ENCODE results near the gene TNFAIP1.
"Not testable (repeated sequence)": the region's sequence is repeated elsewhere in the genome, so short reads cannot be mapped to it uniquely, and the experiment has no call there.

Gene TNFAIP1

DNA sequence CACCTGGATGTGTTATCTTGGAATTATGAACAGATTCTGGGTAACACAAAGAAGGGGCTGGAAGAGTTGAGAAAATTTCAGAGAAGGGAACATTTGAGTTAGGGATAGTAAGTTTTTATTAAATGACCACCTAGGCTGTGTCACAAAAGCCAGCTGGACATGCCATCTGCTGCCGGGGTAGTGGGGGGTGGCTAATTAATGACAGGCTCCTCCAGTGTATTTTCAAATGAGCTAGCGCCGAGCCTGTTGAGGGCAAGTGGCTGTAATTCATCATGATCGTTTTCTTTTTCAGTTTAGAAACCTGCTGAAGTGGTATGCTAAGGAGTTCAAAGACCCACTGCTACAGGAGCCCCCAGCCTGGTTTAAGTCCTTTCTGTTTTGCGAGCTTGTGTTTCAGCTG, 10.3 kb upstream of the TNFAIP1 start:
- peak; percentile 55 for FAIRE-seq

DNA sequence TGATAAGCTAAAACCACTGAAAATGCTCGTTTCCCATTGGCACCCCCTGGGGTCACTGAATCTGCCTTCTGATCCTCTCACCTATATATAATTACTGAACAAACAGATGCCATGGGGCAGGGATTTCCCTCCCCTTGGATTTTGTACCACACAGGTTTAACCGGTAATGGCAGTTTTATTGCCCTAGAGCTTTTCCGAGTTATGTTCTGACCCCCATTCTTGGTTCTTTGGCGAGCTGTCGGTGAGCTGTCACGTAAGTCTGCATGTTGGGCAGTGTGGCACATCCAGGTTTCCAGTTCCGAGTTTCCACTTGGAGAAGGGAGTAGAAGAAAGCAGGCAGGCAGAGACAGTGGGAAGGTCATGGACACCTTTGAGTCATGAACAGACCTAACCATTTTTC, 9.4 kb upstream of the TNFAIP1 start:
- no peak for FAIRE-seq

DNA sequence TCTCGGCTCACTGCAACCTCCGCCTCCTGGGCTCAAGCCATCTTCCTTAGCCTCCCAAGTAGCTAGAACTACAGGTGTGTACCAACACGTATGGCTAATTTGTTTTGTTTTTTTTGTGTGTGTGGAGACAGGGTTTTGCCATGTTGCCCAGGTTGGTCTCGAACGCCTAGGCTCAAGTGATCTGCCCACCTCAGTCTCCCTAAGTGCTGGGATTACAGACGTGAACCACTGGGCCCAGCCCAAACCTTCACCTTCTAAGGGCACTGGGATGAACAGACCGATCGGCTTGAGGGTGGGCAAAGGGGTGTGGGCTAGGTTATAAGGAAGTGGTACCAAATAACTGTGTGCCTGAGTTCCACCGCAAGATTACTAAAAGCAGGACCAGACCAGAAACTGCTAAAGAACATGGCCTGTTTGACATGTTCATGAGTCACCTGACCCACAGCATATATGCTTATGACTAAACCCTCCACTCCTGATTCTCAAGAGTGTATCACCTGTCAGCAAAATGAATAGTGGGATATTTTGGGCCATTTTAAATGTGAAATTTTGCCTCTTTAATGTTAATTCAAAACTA, 8.4 kb upstream of the TNFAIP1 start:
- no peak for FAIRE-seq

DNA sequence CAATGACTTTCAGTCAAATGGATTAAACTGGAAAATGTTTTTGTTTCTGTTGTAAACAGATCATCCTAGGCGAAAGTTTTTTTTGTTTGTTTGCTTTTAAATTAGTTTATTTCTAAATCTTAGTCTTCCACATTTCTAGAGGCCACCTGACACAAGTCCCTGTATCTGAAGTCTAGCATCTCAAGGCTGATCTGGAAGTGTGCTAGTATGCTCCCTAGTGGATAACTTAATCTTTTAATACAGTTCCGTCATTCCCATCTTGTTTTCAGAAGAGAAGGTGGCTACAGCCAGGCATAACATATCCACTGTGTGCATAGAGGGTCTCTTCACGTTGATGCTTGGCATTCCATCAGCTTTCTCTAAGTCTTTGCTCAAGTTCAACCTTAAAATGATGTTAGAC, 7.9 kb upstream of the TNFAIP1 start:
- no peak for FAIRE-seq

DNA sequence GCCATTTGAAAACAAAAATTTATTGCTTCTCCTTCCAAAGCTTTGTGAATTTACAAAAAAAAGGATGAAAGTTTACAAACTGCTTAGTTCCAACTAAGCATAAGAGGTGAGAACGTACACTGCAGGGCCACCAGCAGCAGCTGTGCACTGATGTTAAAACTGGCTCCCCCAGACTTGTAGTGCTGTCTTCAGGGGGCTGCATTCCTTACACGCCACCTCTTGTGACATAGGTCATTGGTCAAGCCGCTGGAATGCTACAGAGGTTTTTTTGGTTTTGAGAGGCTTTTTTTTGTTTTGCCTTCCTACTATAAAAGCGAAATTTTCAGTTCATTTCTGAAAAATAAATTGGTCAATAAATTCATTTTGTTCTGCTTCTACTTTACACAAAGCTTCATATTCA, 7.2 kb upstream of the TNFAIP1 start:
- no peak for FAIRE-seq

DNA sequence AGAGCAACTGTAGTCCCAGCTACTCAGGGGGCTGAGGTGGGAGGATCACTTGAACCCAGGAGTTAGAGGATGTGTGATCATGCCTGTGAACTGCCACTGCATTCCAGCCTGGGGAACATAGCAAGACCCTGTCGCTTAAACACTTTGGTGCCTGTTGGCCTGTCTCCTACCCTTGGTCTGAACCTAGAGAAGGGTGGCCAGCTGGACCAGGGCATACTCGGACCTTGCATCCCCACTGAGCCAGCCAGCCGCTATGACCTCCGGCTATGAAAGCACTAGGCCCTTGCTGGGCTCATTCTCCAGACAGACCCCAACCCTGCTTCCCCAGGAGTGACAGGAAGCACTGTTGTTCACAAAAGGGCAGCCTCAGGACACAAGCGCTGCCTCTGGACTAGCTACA, 4.9 kb upstream of the TNFAIP1 start:
- no peak for FAIRE-seq

DNA sequence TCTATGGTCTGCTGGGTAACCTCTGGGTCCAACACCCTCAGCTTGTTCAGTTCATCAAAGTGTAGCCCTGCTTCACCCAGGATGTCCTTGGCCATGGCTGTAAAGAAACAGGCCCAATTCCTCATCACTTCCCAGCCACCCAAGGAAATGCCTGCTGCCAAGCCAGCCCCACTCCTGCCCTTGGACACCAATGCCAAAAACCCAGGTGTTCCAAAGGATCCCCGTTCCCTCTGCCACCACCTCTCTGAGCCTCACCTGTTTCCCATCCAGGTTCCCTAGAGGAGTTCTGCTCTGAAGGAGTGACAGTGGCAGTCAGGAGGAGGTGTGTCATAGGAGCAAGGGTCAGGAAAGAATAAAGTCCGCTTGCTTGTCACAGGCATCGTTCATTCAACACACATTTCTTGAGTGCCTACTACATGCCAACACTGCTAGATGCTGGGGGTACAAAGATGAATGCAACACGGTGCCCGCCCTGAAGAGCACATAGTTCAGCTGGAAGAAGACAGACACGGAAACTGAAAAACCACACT, 3.6 kb upstream of the TNFAIP1 start:
- no peak for FAIRE-seq

DNA sequence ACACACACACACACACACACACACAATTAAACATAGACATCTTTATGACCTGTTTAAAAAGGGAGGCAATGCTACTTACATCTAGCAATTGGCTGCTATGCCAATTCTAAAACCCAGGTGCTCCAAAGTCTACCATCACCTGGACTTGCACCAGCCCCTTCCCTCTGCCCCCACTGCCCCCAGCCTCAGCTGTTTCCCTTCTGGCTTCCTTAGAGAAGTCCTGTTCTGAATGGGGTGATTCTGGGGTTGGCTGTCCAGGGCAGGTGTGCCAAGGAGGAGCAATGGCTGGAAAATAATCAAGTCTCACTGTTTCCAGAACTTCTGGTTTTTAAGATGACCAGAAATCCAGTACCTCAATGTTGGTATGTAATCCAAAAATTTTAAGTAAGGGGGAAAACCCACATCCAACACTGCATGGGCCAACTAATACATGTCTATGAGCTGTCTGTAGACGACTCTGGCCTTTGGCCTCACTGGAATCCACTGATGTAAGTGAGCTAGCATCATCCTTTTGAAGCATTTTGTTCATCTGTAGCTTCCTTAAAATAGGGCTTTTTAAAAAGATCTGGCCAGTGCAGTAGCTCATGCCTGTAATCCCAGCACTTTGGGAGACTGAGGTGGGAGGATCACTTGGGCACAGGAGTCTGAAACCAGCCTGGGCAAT, 2.3 kb upstream of the TNFAIP1 start:
- FAIRE-seq: no peak

DNA sequence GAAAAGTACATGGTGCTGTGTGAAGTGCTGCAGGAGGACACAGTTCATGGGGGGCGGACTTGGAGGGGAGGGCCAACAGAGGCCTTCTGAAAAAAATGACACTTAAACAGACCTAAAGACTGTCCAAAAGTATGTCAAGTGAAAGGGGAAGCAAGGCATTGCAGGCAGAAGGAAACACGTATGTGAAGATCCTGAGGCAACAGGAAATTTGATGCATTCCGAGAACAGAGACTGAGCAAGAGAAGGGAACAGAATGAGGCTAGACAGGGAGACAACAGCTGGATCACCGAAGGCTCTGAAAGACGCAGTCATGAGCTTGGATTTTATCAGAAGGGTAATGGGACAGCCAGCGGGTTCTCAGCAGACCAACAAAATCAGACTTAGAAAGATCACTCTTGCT, 1.4 kb upstream of the TNFAIP1 start:
- FAIRE-seq: no peak

DNA sequence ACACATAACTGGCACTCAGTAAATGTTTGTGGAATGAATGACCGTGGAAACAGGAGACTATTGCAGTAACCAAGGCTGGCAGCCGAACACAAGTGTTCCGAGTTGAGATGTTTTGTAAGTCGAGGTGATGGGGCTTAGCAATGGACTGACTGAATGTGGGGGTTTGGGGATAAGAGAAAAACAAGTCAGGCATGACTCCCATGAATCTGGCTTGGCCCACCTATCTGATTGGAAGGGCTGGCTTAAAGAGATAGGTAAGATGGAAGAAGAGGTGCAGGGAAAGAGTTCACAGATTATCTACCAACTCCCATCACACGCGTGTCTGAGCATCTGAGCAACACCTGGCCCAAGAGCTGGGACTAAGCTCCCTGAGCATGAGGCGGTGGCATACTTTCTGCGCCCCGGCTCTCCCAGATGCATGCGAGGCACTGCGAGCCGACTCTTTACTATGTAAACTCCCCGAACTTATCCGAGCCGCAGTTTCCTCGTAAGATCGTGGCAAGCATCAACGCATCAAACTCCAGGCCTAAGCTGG, 828 bp upstream of the TNFAIP1 start:
- FAIRE-seq: no peak

DNA sequence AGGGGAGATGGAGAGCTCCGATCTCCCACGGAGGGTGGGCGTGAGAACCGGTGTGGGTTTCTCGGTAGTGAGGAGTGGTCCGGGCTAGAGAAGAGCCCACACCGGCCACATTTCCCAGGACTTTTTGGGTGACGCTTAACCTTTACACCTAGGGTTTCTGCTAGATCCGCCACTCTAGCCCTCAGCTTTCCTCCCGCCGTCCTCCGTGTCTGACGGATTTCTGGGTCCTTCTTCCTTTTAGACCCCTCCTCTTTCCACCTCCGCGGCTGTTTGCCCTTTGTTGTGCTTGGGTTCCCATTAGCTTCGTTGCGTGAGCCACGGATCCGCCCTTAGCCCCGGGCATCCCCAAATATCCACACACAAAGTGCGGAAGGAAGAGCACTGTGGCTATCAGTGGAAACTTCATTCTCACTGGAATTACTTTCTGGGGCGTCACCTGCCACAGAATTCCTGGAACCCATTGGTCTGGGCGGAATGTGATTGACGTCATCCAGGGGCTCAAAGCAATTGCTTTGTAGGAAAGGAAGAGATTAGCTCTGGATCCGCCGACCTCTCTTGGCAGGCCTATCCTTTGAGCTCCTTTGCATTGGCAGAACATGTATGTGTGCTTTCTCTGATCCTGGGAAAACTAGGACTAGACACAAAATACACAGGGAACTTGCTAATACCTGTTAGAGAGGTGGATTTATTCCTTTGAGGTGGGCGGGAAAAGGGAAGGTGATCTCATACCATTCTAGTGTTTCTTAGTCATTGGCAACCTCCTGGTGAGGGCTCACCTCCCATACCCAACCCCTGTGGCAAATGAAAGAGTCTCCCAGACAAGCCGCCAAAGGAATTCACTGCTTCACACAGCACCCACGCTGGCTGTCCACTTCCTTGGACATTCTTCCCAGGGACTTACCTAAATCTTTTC, 654 bp downstream of the TNFAIP1 start:
- FAIRE-seq: no peak

DNA sequence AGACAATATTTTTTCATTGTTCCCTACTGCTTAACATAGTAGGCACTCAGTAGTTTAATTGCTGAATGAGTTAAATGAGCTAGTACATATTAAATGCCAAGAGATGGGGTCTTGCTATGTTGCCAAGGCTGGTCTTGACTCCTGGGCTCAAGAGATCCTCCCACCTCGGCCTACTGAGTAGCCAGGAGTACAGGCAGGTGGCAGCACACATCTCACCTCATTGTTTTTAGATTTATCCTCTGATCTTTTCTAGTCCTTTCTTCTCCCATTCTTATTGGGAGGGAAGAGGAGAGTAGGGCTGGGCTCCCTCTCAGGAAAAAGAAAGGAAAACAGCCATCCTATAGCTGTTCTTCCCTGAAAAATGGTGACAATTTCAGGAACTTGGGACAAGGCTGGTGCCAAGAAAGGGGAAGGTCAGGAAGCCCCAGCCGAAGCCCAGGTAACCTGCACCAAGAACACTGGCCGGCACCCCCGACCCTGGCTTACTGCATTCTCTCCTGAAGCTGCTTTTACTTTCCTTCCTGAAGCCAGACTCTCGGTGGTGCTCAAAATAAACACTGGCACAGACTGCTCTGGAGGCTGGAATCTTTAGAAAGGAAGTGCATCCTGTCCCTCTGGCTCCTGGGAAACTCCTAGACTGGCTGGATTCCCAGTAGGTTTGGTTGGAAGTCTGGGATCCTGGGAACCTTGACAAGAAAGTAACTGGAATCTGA, 2.7 kb downstream of the TNFAIP1 start:
- FAIRE-seq: no peak

DNA sequence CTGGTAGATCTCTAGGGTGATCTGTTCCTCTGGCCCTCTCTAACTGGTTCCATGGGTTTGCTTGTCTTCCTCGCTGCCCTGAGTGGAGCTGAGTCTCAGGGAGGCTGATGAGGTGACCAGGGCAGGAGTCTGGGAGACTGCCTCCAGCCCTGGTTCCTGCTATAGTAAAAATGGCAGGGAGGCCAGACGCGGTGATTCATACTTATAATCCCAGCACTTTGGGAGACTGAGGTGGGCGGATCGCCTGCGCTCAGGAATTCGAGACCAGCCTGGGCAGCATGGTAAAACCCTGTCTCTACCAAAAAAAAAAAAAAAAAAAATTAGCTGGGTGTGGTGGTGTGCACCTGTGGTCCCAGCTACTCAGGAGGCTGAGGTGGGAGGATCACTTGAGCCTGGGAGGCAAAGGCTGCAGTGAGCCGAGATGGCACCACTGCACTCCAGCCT, 3.2 kb downstream of the TNFAIP1 start:
- FAIRE-seq: not testable (repeated sequence)

DNA sequence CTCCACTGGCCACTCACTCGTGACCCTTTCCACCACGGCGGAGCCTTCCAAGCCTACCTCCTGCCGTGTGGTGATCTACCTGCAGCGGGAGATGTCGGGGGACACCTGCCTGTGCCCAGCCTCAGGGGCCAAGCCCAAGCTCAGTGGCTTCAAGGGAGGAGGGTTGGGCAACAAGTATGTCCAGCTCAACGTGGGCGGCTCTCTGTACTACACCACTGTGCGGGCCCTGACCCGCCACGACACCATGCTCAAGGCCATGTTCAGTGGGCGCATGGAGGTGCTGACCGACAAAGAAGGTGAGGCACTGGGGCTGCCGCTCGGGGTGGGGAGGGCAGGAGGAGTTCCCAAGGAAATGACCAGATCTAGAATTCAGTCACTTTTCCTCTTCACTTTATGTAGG, 3.9 kb downstream of the TNFAIP1 start:
- no peak for FAIRE-seq

DNA sequence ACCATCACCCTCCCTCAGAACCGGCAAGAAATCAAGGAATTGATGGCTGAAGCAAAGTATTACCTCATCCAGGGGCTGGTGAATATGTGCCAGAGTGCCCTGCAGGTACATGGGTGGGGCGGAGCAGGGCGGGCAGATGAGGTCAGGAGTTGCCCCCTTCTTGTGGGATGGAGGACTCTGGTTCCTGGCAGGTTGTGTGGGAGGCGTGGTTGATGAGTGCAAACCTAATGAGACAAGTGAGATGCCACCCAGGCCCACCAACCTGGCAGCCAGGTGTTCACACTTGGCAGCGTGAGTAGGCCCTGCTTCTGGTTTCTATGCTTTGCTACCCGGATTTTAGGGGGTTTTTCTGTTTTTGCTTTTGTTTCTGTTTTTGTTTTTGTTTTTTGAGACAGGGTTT, 4.8 kb downstream of the TNFAIP1 start:
- FAIRE-seq: no peak

DNA sequence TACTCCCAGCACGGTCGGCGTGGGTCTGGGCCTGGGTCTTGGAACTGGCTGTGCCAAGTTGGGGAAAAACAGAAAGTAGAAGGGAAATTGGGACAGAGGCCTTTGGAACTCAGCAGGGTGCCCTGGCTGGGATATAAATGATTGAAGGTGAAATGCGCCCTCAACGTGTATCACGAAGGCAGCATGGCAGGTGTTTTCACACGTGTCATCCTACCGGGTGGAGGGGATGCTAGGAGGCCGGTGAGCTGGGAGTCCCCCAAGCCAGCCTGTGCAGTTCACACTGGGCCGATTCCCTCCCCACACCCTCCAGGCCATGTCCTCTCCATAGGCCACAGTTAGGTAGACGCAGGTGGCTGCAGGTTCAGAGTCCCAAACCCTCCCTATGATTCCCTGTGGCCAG, 6.0 kb downstream of the TNFAIP1 start:
- no peak for FAIRE-seq

DNA sequence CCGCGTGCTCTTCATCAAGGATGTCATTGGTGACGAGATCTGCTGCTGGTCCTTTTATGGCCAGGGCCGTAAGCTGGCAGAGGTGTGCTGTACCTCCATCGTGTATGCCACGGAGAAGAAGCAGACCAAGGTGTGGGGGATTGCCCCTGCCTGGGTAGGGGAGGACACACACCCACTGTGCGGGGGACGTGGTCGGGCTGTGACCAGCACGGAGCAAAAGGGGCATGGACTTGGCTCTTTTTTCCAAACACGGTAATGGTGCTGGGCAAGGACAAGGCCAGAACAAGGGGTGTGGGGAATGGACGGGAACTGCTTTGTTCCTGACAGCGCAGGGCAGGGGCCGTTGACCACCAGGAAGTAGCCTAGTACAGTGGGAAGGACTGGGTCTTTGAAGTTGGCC, 6.8 kb downstream of the TNFAIP1 start:
- no peak for FAIRE-seq

DNA sequence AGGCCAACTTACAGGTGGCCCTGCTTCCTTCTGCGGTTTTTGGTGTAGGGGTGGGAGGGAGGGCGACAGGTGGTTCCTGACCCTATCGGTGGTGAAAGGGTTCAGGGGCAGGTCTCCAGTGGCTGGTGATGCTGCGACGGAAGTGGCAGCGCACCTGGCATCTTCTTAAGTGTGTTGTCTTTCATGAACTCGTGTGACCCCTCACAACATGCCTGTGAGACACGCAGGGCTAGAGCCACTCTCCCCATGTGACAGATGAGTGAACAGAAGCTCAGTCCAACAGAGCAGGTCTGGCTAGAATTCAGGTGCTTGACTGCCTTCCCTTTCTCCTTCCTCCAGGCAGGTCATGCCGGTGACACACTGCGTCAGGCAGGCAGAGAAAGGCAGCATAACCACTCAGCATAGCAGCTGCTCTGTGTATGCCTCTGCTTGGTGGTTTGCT, 8.0 kb downstream of the TNFAIP1 start:
- no peak for FAIRE-seq

DNA sequence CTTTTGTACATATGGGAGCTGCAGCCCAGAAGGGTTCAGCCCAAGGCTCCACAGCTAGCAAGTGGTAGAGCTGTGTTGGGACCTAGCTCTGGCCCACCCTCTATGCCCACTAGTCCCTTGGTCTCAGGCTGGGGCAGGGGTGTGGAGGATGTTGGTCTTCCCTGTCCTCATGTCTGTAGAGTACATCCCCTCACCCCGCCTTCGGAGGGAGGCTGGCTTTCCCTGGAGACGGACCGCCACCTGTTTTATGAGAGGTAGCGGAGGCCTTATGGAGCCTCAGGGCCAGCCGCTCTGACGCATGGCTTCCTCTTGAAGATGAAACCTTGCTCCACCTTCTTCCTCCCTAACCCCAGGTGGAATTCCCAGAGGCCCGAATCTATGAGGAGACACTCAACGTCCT, 8.4 kb downstream of the TNFAIP1 start:
- no peak for FAIRE-seq

DNA sequence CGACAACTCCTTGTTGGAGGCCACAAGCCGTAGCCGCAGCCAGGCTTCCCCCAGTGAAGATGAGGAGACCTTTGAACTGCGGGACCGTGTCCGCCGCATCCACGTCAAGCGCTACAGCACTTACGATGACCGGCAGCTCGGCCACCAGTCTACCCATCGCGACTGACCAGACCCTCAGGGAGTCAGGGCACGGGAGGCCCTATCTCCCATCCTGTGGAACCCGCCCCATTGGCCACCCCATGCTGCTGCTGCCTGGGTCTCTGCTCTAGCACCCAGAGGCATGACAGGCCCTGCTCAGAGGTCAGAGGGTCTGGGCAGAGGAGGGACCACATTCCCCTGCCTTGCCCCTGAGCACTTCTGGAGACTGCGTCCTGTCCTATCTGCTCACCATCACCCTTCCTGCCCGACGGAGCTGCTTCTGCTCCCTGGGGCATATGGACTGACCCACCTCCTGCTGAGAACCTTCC, 8.9 kb downstream of the TNFAIP1 start:
- no peak for FAIRE-seq

DNA sequence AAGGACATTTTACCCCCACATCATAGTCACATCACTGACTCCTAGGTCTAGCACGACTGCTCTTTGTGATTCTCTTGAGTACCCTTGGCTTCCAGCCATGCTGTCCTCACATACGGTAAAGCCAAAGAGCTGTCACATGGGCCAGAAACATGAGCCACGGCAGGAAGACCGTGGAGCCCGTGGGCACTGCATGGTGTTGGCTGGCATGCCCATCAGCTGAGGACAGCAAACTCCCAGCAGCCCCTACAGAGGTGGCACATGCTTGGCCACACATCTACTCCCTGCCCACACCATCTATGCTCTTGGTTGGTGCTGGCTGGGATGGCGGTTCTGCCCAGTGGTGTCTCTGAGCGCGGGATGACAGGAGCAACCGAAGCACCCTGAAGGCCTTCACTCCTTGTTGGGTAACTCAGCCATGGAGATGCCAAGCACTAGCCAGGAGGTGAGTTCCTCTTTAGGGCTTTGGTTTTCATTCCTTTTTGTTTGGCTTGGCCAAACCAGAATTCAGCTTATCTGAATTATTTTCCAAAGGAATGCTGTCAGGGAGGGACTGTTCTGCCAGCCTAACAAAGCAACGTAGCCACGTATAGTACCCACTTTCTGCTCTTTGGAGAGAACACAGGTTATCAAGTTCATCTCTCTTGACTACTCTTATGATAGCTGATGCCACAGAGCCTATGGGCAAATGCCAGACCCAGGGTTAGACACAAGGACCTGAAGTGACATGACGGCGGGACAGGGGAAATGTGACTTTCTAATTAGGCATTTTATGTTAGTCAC, 10.0 kb downstream of the TNFAIP1 start:
- no peak for FAIRE-seq

DNA sequence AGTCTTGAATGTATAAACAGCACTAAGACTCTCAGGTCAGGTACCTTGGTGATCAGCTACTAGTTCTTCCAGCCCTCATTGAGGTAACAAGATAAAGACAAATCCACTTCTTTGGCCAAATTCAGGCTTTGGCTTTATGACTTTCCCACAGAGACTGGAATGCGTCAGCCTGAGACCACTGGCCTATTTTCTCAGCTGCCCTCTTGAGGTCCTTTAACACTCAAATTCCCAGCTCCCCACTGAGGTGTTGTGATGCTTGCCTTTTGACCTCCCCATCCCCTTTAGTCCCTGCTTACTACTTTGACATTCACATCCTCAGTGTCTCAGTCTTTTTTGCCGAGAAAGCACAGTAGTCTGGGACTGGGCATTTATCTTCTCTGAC, 10.6 kb downstream of the TNFAIP1 start:
- no peak for FAIRE-seq

Measured in islet of Langerhans (tissue), 1 donor.